HG02981 (cell line): ENCODE data around the gene PMEPA1.

Source experiments
- ATAC-seq: cut with Tn5 transposase; IDR thresholded peaks from one replicate; pipeline ENCODE4 v1.9.1; 2021; ENCODE audit warnings: mild to moderate bottlenecking, moderate library complexity; ENCODE audit not compliant: unreplicated experiment

Gene PMEPA1

DNA sequence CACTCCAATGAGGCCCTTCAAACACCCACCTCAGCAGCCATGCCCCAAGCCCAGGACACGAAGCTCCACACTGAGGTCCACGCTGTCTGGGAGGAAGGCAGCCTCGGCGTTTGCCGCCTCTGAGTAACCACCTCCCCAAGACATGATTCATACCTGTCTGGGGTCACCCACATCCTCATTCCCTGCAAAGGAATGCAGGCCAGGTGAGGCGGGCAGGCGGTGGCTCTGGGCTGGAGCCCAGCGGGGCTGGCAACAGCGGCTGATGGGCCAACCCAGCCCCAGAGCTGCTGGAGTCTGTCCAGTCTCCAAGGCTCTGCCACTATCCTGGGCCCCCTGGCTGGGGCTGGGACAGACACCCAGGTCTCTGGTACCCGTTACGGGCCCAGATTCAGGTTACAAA is 14.8 kb downstream of the PMEPA1 start:
- ATAC-seq, result no peak

DNA sequence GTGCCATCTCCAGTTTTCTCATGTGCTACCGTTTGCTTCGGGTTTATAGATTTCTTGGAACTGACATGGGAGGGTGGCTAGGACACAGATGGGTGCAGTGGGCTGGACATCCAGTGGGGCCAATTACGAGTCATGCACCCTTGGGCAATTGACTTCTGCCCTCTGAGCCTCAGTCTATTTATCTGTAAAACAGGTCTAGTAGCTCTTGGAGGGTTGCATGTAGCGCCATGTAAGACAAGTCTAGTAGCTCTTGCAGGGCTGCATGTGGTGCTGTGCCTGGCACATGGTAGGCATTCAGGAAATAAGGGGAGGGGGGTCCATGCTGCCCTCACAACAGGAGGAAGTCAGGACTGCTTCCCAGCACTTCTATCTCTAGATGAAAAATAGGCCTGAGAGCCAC is 15.3 kb downstream of the PMEPA1 start:
- ATAC-seq, result no peak

DNA sequence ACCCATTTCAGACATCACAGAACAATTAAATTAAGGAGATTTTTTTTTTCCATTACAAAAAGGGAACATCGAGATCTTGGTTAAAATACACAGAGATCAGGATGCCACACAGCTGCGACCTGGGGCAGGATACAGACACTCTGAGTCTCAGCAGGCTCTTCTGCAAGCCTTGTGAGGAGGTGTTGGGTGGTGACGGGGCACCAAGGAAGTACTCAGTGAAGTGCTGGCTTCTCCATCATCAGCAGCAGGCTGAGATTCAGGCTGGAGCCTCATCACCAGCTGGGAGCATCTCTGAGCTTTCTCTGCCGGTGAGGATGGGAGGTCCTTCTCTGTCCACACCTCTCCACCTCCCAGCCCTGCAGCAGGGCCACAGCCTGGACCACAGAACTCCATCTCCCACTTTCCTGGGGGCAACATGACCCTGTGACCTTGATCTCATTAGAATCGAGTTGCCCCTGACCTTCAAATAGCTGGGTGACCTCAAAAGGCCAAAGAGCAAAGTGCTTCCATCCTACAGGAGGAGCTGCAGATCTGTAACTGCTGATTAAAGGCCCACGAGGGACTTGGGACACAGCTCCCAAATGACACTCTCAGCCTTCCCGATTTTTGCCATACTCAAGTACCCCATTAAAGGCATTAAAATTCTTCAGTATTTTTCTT is 16.0 kb downstream of the PMEPA1 start:
- ATAC-seq, result no peak

DNA sequence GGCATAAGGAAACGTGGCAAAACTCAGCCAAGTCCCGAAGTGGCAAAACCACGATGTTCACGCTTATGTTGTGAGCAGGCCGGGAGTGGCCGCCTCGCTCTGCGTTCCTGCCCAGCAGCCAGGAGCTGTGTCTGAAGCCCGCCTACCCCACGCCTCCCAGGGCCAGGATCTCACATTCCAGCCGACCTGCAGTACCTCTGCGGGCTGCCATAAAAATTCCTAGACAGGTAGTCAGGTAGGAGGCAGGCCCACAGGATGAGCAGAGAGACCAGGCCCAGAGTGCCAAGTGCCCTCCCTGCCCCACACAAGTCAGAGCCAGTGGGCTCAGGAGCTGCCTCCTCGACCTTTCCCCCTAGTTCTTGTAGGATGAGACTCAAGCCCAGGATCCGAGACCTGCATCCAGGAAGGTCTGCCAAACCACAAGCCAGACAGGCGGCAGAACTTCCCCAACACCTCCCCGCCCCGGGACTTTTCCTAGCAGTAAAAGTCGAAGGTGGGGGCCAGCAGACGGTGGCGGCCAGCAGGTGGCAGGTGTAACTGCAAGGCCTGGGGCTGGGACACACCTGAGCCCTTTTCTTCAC is 16.7 kb downstream of the PMEPA1 start:
- no peak for ATAC-seq

DNA sequence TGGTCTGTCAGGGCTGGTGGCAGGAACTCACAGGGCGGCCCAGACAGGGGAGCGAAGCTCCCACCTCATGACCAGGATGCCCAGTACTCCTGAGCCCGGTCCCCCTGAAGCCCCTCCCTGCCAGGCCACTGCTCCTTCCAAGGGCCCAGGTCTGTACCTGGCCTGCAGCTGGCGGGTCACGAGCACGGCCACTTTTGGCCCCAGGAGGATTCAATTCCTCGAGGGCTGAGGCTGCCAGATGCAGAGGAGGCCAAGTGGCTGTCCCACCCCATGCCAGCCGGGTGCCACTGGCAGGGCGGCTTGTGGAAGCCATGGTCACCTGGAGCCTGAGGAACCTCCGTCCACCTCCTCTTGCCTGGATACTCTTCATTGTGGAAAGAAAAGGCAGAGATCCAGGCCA is 17.4 kb downstream of the PMEPA1 start:
- ATAC-seq, result no peak

DNA sequence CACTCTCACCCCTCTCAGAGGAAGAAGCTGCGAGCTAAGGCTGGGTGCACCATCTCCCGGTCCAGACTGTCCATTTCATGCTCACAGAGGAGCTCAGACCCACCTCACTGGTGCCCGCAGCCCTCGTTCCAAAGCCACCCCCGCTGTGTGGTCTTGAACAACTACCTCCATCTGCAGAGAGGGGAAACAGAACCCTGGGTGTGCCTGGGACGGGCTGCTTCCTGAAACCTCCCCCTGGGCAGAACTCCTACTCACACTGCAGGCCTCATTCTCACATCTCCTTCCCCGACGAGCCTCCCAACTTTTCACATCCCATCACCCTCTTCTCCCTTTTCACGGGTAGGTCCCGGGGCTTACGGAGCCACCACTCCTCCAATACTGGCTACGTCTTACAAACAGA is 18.1 kb downstream of the PMEPA1 start:
- ATAC-seq, result no peak

DNA sequence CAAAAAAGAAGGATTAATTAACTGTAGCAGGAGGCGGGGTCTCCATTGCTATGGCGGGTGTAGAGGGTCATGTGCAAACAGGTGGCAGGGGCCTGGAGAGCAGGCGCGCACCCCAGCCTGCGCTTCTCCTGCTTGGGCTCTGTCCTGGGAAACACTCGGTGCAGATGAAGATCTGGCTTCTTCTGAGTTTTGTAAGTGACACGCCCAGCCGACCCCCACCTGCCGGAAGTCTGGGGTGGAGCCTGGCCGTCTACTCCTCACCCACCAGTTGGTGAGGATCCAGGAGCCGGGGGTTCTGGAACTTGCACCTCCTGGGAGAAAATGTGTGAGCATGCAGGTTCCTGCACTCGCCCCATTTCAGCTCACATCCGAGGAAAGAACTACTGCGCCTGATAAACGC is 19.3 kb downstream of the PMEPA1 start:
- ATAC-seq, result no peak

DNA sequence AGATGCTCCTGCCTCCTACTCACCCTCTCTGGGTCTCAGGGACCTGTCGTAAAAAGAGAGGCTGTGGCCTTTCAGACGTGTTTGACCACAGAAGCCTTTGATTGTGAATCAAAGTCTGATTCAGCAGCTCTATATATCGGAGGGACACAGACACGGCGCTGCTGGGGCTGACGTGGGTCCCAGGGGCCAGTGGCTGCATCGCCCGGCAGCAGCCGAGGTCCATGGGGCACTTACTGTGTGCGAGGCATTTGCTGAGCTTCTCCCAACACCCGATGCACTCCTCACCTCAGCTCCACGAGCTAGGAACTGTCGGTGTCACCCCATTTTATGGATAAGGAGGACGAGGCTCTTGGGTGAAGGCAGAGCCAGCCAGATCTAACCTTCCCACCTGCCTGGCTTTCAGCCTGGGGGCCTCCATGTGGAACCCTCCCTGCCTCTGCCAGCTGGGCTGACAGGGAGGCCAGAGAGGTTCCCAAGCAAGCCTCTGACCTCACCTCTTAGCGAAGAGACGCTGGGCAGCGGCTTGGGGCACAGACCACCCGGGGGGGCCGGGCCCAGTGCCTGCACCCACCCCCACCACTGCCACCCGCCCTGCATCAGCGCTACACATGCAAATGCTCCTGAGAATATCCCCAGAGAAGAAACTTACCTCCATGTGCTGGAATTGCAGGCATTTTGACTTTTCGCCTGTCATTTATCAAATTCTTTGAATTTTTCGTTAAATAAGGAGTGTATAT is 19.9 kb downstream of the PMEPA1 start:
- no peak for ATAC-seq

DNA sequence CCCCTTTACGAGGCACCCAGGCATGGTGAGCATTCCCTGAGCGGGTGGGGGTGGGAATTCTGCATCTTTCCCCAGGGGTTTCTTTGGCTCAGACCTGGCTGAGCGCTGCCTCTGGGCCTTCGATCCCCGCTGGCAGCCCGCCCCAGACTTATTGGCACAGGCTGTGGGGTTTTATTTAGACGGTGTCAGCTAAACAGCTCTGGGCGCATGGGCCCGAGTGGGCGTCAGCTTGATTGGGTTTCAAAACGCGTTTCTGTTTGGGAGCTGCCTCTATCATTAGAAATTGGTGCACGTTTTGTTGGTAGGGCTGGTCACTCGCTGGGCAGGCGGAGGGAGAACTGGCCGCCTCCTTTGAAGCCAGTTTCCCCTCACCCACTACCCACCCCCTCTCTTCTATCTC is 21.0 kb downstream of the PMEPA1 start:
- ATAC-seq, result no peak

DNA sequence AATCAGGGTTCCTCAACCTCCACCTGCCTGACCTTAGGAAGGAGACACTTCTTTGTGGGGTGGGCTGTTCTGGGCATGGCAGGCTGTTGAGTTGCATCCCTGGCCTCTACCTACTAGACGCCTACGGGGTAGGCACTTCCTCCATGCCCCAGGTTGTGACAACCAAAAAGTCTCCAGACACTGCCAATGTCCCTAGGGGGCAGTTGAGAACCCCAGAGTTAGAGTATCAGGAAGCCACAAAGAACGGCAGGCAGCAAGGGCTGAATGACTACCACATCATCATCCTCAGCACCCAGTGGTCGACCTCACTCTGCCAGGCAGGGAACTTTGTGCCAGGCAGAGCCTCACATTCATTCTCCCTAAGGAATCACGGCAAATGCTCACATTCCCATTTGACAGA is 21.5 kb downstream of the PMEPA1 start:
- no peak for ATAC-seq

DNA sequence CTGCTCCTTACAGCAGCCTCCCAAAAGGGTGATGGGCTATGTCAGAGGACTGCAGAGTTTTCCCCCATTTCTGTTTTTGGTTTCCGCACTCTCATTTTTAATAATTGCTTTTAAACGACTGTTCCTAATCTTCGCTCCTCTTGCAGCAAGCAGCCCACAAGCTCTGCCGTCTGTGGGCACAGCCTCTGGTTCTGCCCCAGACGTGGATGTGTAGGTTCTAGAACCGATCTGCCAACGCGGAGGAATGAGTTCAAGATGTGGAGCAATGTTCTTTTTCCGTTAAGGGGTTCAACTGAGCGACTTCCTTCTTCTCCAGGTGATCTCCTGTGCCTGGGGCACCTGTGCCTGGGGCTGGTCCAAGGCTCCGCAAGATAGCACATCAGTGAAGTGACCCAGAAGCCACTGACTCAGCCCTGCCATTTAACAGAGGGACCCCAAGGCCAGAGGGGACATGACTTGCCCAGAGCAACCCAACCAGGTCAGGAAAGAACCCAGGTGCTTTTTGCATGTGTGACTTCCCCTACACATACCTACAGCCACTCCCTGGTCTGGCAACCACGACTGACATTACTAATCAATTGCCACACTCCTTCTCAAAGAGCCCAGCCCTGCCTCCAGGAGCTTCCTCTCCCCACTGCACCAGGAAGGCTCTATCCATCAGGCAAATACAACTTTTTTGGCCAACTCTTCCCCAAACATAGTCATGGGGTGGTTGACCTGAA is 22.7 kb downstream of the PMEPA1 start:
- ATAC-seq, result no peak

DNA sequence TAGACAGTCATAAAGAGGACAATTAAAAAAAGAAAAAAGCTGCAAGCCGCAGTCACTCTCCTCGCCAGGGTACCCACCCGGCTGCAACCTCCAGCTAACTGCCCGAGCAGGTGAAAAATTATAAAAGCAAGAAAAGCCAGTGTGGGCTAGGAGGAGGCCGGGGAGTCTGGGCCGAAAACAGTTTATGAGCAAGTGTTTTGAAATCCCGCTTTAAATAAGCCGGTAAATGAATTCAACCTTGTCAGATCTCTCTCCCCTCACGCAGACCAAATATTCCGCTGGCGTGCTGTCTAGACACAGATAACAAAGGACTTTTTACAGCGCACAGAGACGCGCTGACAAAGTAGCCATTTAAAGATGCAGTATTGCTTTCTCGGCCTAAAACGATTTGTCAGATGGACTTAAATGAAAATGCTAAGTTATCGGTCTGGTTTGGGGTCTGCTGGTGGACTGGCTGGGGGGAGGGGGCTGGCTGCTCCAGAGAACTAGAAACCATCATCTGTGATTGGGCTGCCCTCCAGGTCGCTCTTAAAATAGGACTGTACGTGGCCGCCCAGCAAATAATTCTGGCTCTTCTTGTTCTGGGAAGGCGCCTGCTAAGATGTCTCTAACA is 24.6 kb downstream of the PMEPA1 start:
- ATAC-seq, result no peak

DNA sequence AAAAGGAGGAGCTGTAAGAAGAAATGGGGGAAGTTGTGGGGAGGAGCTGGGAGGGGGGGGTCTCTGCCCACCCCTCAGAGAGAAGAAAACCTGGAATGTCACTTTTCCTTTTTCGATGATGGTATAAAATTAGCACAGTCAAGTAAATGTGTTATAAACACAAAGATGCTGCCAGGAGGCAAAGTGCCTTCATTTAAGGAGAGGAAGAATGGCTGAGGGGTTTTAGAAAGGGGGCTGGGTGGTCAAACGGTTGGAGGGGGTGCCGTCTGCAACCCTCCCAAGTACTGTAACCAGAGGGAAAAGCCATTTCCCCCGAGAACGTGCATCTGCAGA is 25.0 kb downstream of the PMEPA1 start:
- no peak for ATAC-seq

DNA sequence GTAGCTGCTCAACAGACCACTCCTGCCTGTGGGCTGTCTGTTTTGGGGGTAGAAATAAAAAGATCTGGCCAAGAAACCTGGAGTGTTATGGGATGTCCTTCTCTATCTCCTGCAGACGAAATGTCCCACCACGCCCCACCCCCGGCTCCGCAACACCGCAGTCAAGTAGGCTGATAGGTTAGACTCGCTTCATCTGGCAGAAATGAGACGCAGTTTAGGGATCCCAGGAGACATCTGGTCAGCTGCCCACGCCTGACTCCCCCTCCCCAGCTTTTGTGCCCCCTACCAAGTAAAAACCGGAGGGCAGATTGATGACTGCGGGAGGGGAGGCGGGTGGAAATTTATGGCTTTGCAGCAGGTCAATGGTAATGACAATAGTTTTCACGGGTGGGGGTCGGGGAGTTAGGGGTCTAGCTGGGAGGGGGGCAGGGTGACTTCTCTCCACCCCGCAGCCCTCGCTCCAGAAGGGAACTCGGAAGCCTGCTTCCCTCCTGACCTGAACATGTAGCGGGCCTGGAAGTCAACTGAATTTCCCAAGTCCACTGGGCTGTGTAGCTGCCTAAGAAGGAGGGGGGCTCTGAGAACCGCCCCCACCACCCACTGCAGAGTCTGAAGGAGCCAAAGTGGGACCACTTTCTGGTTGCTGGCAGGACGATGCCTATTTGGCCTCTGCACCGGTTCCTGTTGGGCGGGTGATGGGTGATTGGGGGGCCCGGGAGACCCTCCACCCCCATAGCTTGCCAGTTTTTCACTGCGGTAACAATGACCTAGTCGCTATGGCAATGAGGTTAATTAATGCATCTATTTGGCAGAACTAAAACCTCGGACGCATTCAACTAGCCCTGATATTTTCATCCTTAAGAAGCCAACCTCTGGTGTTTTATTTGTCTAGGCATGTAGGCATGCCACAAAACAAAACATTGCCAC is 25.7 kb downstream of the PMEPA1 start:
- no peak for ATAC-seq

DNA sequence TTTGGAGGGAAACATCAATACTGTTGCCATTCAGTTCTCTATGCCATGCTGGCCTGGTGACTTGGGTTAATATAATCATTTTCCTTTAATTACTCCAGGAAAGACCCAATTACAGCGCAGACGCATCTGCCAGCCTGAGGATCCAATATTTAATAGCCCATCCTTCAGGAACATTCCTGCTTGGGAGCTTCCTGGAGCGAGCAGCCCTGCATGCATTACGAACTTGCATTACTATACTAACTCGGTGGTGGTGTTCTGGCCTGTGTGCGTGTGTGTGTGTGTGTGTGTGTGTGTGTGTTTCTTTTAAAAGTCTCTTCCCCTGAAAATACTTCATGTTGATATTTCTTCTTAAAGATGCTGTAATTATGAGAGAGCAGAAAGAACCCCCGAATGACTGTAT is 26.5 kb downstream of the PMEPA1 start:
- ATAC-seq, result no peak

DNA sequence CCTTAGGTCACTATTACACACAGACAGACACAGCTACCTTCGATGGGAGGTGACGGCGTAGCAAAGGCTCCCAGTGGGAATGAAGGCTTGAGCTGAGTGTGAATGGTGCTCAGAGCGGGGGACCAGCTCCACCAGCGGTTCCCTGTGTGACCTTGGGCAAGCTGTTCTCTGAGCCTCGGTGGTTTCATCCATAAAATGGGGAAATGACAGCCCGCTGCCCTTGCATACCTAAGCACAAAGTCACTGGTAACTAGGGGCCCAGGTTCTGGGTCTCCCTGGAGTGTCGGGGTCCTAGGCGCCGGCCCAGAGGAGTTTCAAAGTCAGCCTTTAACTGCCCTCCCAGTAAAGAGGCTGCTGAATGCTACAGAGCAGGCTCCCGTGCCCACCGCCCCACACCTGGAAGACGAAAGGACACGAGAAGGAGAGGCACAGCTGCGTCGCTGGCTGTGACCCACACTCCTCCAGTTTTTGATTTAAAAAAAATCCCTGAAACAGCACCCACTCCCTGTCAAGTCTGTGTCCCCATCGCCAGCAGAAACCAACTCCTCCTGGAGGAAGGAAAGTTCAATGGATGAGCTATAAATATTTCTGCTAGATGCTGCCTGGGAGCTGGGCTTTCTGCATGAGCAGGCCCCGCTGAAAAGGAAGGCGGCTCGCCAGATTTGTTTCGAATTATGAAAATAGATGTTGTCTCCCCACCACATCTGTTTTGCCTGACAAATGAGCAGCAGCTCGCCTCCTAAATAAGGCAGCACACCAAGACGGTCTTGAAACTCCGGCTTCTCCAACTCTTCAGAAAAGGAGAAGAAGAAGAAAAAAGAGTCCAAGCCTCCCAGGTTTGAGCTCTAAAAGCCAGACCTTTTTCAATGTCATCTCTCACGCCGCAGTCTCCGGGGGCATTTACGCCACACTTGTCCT is 27.4 kb downstream of the PMEPA1 start:
- ATAC-seq, result no peak

DNA sequence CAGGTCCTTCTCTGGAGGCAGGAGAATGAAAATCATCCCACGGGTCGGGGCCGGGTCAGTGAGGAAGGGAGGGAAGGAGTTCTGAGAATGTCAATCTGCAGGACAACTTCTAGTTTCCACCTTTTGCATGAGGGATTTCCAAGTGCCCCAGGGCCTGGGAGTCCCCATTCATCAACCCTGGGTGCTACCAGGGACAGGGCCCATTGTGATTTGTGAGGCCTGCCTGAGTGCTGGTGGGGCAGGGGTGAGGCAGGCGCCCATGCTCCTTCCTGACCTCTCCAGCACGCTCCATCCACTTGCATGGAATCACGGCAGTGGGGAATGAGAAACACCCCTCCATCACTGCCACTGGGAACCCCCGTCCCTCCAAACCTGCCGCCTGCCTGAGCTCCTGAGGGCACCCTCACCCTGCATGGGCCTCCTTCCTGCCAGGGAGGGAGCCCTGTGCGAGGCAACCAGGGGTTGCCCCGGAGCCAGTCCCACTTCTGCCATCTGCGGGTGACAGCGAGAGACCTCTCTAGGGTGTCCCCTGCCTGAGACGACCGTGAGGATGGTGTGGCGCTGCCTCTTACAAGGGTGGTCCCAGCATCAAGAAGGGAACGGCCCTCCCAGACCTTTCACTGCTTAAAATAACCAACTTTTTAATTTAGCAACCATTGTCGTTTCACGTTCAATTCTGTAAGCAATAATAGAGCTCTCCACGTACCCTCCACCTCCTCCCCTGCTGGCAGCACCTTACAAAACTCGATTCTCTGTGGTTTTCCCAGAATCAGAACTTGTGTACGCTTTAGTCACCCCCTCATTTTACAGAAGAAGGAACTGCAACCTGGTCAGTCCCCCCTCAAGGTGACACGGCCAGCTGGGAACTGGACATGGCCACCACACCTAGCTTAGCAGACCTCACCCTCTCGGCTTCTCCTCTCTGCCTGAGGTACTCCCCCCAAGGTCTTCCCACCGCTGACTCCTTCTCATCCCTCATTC is 28.6 kb downstream of the PMEPA1 start:
- ATAC-seq, result no peak

DNA sequence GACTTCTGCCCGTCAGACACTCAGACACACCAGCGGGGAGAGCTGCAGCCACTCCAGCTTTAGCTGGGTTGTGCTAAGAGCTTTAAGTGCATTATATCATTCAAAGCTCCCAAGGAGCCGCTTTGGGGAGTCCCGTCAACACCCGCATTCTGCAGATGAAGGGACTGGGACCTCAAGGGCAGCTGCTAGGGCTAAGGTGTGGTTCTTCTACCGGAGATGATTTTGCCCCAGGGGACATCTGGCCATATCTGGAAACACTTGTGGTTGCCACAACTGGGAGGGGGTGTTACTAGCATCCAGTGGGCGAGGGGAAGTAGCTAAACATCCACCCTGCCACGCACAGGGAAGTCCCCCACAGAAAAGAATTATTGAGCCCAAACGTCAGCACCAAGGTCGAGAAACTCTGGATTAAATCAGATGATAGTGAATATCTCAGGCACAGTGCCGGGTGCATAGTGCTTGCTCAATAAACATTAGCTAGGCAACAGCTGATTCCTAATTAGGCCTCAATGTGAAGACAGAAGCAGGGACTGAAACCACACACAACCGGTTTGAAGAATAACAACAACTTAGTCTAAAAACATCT is 29.6 kb downstream of the PMEPA1 start:
- peak; percentile 63 for ATAC-seq
